ENCODE data around the gene UXS1. TPM values are rescaled to one million over a fixed set of nuclear protein-coding genes. Genes with fewer than 3 reads are reported as not detected.

UXS1 gene
- total and polyA plus RNA-seq, 7 donors = 8.4 to 59.8 (median 21.3) TPM

- Histone ChIP-seq H3K4me1 (peaks cover 0 to 12% (median 7%) of the 10 kb centered on the region in 4 donors), H3K27me3 (no peaks in the 10 kb centered on the region), H3K27ac (no peak overlapping the region), H3K36me3 (no peaks in the 10 kb centered on the region), H3K4me3 (no peak overlapping the region), H3K9me3 (no peaks in the 10 kb centered on the region)
- DNase-seq = no peak
- TF ChIP-seq POLR2A (IDR thresholded peaks at IDR 0.05) (no peak), EP300 (IDR thresholded peaks at IDR 0.05) (no peak), CTCF (IDR thresholded peaks at IDR 0.05) (no peak), POLR2AphosphoS5 (IDR thresholded peaks at IDR 0.05) (no peak)
- intact Hi-C loops (cut with DNase I) = no loop called here
- WGBS, 2 donors = 81 to 90% methylated on average over 9 of the region's 9 CpGs
These were observed 17.5 kb downstream of the UXS1 start for GRCh38 chr2:106176446-106177099.

GRCh38 chr2:106175086-106175850 is 18.8 kb downstream of the UXS1 start:
- intact Hi-C loops (cut with DNase I) = no loop called here
- no peaks in the 10 kb centered on the region for H3K9me3 ChIP-seq
- DNase-seq = no peak
- no peaks in the 10 kb centered on the region for H3K36me3 ChIP-seq
- H3K4me1 ChIP-seq = peaks cover 0 to 12% (median 7%) of the 10 kb centered on the region in 4 donors
- no peak overlapping the region for H3K4me3 ChIP-seq
- H3K27ac ChIP-seq = no peak overlapping the region
- WGBS, 2 donors = 84 to 95% methylated on average over 7 of the region's 7 CpGs
- TF ChIP-seq POLR2A (IDR thresholded peaks at IDR 0.05) (no peak), POLR2AphosphoS5 (IDR thresholded peaks at IDR 0.05) (no peak), CTCF (IDR thresholded peaks at IDR 0.05) (no peak), EP300 (IDR thresholded peaks at IDR 0.05) (no peak)
- H3K27me3 ChIP-seq = no peaks in the 10 kb centered on the region

- no peaks in the 10 kb centered on the region for H3K9me3 ChIP-seq
- no peaks in the 10 kb centered on the region for H3K36me3 ChIP-seq
- H3K27ac ChIP-seq = no peak overlapping the region
- 88 to 93% methylated on average over 7 of the region's 7 CpGs for WGBS, 2 donors
- H3K4me3 ChIP-seq = no peak overlapping the region
- no peaks in the 10 kb centered on the region for H3K27me3 ChIP-seq
- TF ChIP-seq CTCF (IDR thresholded peaks at IDR 0.05) (no peak), POLR2A (IDR thresholded peaks at IDR 0.05) (no peak), POLR2AphosphoS5 (IDR thresholded peaks at IDR 0.05) (no peak), EP300 (IDR thresholded peaks at IDR 0.05) (no peak)
- H3K4me1 ChIP-seq = peaks cover 0 to 12% (median 7%) of the 10 kb centered on the region in 4 donors
- DNase-seq = no peak
- intact Hi-C loops (cut with DNase I) = no loop called here
These were observed 20.0 kb downstream of the UXS1 start for GRCh38 chr2:106174056-106174455.

- WGBS, 2 donors = 84 to 95% methylated on average over 2 of the region's 2 CpGs
- Histone ChIP-seq H3K36me3 (no peaks in the 10 kb centered on the region), H3K9me3 (no peaks in the 10 kb centered on the region), H3K27me3 (no peaks in the 10 kb centered on the region), H3K4me3 (no peak overlapping the region), H3K27ac (no peak overlapping the region), H3K4me1 (peaks cover 0 to 12% (median 7%) of the 10 kb centered on the region in 4 donors)
- TF ChIP-seq CTCF (IDR thresholded peaks at IDR 0.05) (no peak), POLR2A (IDR thresholded peaks at IDR 0.05) (no peak), EP300 (IDR thresholded peaks at IDR 0.05) (no peak), POLR2AphosphoS5 (IDR thresholded peaks at IDR 0.05) (no peak)
- DNase-seq = no peak
- intact Hi-C loops (cut with DNase I) = no loop called here
These were observed 21.5 kb downstream of the UXS1 start for GRCh38 chr2:106172649-106173048.

Measured in sigmoid colon (tissue), 7 donors.